HepG2 (cell line): ENCODE measurements around the gene ZKSCAN4. TPM values are rescaled to one million over a fixed set of nuclear protein-coding genes. Genes with fewer than 3 reads are reported as not detected.
A peak's percentile ranks its signal among the peaks of the same experiment; 100 is the strongest.

ENCODE experiments used
- AGO1 ChIP-seq: fragments of 200-400 bp; formaldehyde crosslinking; IDR thresholded peaks from 2 replicates; pipeline ENCODE4 v1.6.1; 2017; ENCODE audit warnings: mild to moderate bottlenecking, low read depth, low read length, moderate library complexity; ENCODE audit not compliant: poor library complexity, severe bottlenecking
- CCDC6 ChIP-seq: sonication (generic); formaldehyde crosslinking; IDR thresholded peaks from 2 replicates; pipeline ENCODE4 v1.8.1; 2022; ENCODE audit warnings: mild to moderate bottlenecking, missing genetic modification reagents, moderate library complexity
- CENPBD1 ChIP-seq: sonication (generic); formaldehyde crosslinking; IDR thresholded peaks from 2 replicates; pipeline ENCODE4 v1.8.0; 2022; ENCODE audit warnings: missing genetic modification reagents, low read depth, mild to moderate bottlenecking, borderline replicate concordance
- HNF1A ChIP-seq, 2 experiments: sonication (generic) in 1 of 2; formaldehyde crosslinking in 1 of 2; IDR thresholded peaks; 2 replicates each; pipeline versions ENCODE4 v1.4.0 to v1.6.1; 2016 to 2020; ENCODE audit warnings: borderline replicate concordance in 1 of 2, low read depth in 1 of 2, mild to moderate bottlenecking in 1 of 2, missing genetic modification reagents in 1 of 2
- IKZF1 ChIP-seq: fragments of 450-650 bp; IDR thresholded peaks from 2 replicates; pipeline ENCODE4 v1.7.1; 2016
- JDP2 ChIP-seq: sonication (generic); formaldehyde crosslinking; IDR thresholded peaks from 2 replicates; pipeline ENCODE4 v1.8.1; 2022; ENCODE audit warnings: missing genetic modification reagents, borderline replicate concordance
- SIX1 ChIP-seq: sonication (generic); formaldehyde crosslinking; IDR thresholded peaks from 2 replicates; pipeline ENCODE4 v1.4.0; 2020; ENCODE audit warnings: missing genetic modification reagents, borderline replicate concordance
- ZFY ChIP-seq: sonication (generic); formaldehyde crosslinking; IDR thresholded peaks from 2 replicates; pipeline ENCODE4 v1.4.0; 2020; ENCODE audit warnings: missing genetic modification reagents
- ZHX1 ChIP-seq: sonication (generic); formaldehyde crosslinking; IDR thresholded peaks from 2 replicates; pipeline ENCODE4 v1.8.1; 2022; ENCODE audit warnings: low read depth, mild to moderate bottlenecking, missing genetic modification reagents
- ZNF275 ChIP-seq: sonication (generic); formaldehyde crosslinking; IDR thresholded peaks from 2 replicates; pipeline ENCODE4 v1.8.0; 2022; ENCODE audit warnings: missing genetic modification reagents, mild to moderate bottlenecking, inconsistent platforms, borderline replicate concordance
- ZNF382 ChIP-seq: sonication (generic); formaldehyde crosslinking; IDR thresholded peaks from 2 replicates; pipeline ENCODE4 v1.5.0; 2020; ENCODE audit warnings: missing genetic modification reagents, mild to moderate bottlenecking, borderline replicate concordance
- ZNF383 ChIP-seq: sonication (generic); formaldehyde crosslinking; IDR thresholded peaks from 2 replicates; pipeline ENCODE4 v1.4.0; 2020; ENCODE audit warnings: missing genetic modification reagents, mild to moderate bottlenecking, borderline replicate concordance
- ZNF709 ChIP-seq: sonication (generic); formaldehyde crosslinking; IDR thresholded peaks from 2 replicates; pipeline ENCODE4 v1.5.0; 2020; ENCODE audit warnings: mild to moderate bottlenecking, missing genetic modification reagents
- ZNF781 ChIP-seq: sonication (generic); formaldehyde crosslinking; IDR thresholded peaks from 2 replicates; pipeline ENCODE4 v1.5.1; 2020; ENCODE audit warnings: borderline replicate concordance, mild to moderate bottlenecking, missing genetic modification reagents; ENCODE audit errors: not compliant biosample characterization
- polyA plus RNA-seq, 8 experiments: library from polyadenylated mRNA; depleted of rRNA in 3 of 8; stranded (reverse) in 7 of 8; unstranded in 1 of 8; fragments of >200 nt; fragmentation: Illumina TruSeq in 4 of 8; extraction: Trizol in 4 of 8; gene quantifications; 2 replicates each; pipeline versions ENCODE4 v1.2.1 to v1.2.3, GENCODE V29; 2011 to 2016; ENCODE audit warnings: low read depth in 4 of 8, missing spikeins in 1 of 8, mixed read lengths in 1 of 8; ENCODE audit not compliant: insufficient read depth in 1 of 8
- total RNA-seq, 5 experiments: library from RNA; depleted of rRNA; stranded (reverse); fragments of >200 nt; fragmentation: Illumina TruSeq; extraction: Trizol; gene quantifications; 2 replicates each; pipeline ENCODE4 v1.2.3, GENCODE V29; 2016; ENCODE audit warnings: low read depth in 1 of 5

Gene ZKSCAN4
- total and polyA plus RNA-seq, 2 of the 13 experiments (the other 11 are each of a cell fraction or from before 2014, with no cell fraction given): 2.9 to 7.8 TPM

- TF ChIP-seq IKZF1 (no peak), ZNF383 (CRISPR knock-in tag) (peak; percentile 84; the same call in 1 of the 2 replicates), SIX1 (CRISPR knock-in tag) (peak; percentile 36; the same call in 1 of the 2 replicates), ZHX1 (CRISPR knock-in tag) (peak; percentile 77; the same call in 1 of the 2 replicates), CCDC6 (CRISPR knock-in tag) (peak; percentile 79), ZNF709 (CRISPR knock-in tag) (no peak), AGO1 (peak; percentile 69), JDP2 (CRISPR knock-in tag) (no peak), ZFY (CRISPR knock-in tag) (peak; percentile 75), ZNF275 (CRISPR knock-in tag) (peak; percentile 66; the same call in 1 of the 2 replicates), HNF1A (IDR thresholded peaks at IDR 0.05; ENCODE audit: low read depth) (0 out of 2 replicates have a peak, but pooled peaks have one; percentile 29), HNF1A (CRISPR knock-in tag; IDR thresholded peaks at IDR 0.05; ENCODE audit: borderline replicate concordance) (peak; percentile 82), ZNF382 (no peak), CENPBD1 (CRISPR knock-in tag) (no peak), ZNF781 (CRISPR knock-in tag) (peak; percentile 22)
Observed at GRCh38 chr6:28225056-28225834, 26.8 kb downstream of the ZKSCAN4 start, which contains the start of gene ZSCAN9 (continued).
